ENCODE results near the gene NUP188. TPM values are rescaled to one million over a fixed set of nuclear protein-coding genes. Genes with fewer than 3 reads are reported as not detected.

The NUP188 gene
- total and polyA plus RNA-seq, 12 donors = 12.7 to 27.3 (median 19.9) TPM

DNA sequence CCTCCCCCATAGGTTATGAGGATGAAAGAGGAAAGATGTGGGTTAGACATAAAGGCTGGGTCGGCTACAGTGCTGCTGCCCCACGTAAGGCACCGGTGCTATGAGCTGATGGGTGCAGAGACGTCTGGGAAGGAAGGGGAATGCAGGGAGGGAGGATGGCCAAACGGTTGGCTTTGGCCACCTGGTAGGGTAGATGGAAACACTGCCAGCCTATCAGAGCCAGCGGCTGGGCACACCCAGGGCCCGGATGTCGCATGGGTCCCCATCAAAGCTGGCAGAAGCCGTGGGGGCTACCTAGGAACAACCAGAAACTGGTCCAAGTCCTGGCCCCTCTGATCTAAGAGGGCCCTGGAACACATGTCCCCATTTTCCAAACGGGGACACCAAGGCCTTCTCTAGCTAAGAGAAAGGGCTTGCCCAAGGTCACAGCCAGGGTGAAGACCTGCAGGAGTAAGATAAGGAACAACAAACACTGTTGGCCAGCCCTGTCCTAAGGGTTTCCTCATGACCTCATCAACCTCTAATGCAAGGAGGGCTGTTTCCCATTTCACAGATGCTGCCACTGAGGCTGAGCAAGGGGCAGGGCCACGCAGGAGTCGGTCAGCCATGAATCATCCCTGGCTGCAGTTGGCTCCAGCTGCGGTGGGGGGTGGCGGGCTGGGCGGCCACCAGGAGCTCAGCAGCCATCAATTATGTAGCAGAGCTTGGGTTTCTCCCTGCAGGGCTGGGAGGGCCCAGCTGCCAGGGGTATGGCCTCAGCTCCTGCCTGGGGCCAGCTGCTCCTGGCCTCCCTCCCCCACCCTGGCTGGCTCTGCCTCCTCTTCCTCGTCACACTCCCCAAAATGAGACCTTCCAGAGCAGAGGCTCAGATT is 75.8 kb downstream of the NUP188 start:
- DNase-seq (peak in 1 of 2 donors; percentile 39), ATAC-seq (peak in 3 of 8 donors; percentile 2 to 22 (median 12))
- Histone ChIP-seq H3K27me3 (no peaks in the 10 kb centered on the region), H3K4me3 (no peak overlapping the region), H3K36me3 (peaks cover 0 to 22% (median 0%) of the 10 kb centered on the region in 9 donors), H3K4me1 (peaks cover 0 to 33% (median 21%) of the 10 kb centered on the region in 9 donors), H3K27ac (no peak overlapping the region), H3K9me3 (no peaks in the 10 kb centered on the region)
- intact Hi-C loops (cut with DNase I) = no loop called here
- 77 to 79% methylated on average over 16 of the region's 16 CpGs for WGBS, 2 donors
- TF ChIP-seq, protein P1, sequence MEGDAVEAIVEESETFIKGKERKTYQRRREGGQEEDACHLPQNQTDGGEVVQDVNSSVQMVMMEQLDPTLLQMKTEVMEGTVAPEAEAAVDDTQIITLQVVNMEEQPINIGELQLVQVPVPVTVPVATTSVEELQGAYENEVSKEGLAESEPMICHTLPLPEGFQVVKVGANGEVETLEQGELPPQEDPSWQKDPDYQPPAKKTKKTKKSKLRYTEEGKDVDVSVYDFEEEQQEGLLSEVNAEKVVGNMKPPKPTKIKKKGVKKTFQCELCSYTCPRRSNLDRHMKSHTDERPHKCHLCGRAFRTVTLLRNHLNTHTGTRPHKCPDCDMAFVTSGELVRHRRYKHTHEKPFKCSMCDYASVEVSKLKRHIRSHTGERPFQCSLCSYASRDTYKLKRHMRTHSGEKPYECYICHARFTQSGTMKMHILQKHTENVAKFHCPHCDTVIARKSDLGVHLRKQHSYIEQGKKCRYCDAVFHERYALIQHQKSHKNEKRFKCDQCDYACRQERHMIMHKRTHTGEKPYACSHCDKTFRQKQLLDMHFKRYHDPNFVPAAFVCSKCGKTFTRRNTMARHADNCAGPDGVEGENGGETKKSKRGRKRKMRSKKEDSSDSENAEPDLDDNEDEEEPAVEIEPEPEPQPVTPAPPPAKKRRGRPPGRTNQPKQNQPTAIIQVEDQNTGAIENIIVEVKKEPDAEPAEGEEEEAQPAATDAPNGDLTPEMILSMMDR (IDR thresholded peaks at IDR 0.05) = no peak

DNA sequence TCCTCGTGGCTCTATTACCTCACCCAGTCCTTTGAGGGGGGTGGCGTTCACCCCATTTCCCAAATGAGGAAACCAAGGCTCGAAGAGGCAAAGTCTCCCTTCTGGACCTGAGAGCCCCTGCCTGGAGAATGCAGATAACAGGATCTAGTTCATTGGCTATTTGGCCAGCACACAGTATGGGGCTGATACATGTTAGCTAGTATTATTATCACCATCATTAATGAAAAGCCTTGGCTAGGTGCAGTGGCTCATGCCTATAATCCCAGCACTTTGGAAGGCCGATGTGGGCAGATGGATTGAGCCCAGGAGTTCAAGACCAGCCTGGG is 76.4 kb downstream of the NUP188 start:
- ATAC-seq = no peak
- Histone ChIP-seq H3K27ac (no peak overlapping the region), H3K36me3 (peaks cover 0 to 16% (median 0%) of the 10 kb centered on the region in 9 donors), H3K9me3 (no peaks in the 10 kb centered on the region), H3K27me3 (no peaks in the 10 kb centered on the region), H3K4me3 (no peak overlapping the region), H3K4me1 (peaks cover 0 to 38% (median 23%) of the 10 kb centered on the region in 9 donors)
- WGBS, 2 donors = 65 to 67% methylated on average over 4 of the region's 4 CpGs
- TF ChIP-seq, protein P1 (IDR thresholded peaks at IDR 0.05) = no peak
- intact Hi-C loops (cut with DNase I) = no loop called here
- DNase-seq = no peak

DNA sequence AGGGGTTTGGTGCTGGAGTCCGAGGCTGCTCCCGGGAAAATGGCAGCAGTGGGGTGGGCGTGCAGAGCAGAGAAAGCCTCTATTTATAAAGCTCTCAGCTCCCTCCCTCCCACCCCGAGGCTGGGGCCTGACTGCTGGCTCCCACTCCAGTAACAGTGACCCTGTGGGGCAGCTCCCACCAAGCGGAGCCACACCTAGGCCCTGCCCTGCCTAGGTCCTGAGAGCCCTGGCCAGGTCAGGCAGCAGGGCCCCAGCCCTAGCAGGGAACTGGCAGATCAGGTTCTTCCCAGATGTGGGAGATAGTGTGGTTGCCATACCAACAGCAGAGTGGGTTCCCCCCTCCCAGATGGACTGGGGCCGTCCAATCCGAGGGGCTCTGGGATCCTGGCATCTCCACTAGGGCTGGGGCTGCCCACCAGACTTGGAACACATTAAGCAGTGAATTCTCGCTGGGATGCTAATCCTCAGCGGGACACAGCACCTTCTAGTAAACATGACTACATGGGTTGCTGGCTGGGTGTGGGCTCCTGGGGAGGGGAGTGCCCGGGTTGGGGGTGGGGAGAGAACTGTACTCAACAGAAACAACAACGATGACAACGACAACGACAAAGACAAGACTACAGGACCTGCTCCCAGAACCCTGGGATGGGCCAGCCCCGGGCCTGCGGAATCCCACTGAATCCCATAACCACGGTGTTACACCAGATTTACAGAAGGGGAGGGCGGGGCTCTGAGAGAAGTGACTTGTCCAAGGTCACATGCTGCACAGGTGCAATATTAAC is 79.1 kb downstream of the NUP188 start:
- Histone ChIP-seq H3K27ac (peak overlapping the region in 3 of 10 donors; percentile 2 to 74 (median 73)), H3K27me3 (no peaks in the 10 kb centered on the region), H3K4me1 (peaks cover 0 to 42% (median 23%) of the 10 kb centered on the region in 9 donors), H3K4me3 (peak overlapping the region in 6 of 10 donors; percentile 70 to 98 (median 82)), H3K9me3 (no peaks in the 10 kb centered on the region), H3K36me3 (no peaks in the 10 kb centered on the region)
- no peak for DNase-seq
- intact Hi-C loops (cut with DNase I) = no loop called here
- WGBS, 2 donors = 56 to 58% methylated on average over 17 of the region's 17 CpGs
- TF ChIP-seq, protein P1 (IDR thresholded peaks at IDR 0.05) = no peak
- ATAC-seq = peak in 1 of 8 donors; percentile 6

DNA sequence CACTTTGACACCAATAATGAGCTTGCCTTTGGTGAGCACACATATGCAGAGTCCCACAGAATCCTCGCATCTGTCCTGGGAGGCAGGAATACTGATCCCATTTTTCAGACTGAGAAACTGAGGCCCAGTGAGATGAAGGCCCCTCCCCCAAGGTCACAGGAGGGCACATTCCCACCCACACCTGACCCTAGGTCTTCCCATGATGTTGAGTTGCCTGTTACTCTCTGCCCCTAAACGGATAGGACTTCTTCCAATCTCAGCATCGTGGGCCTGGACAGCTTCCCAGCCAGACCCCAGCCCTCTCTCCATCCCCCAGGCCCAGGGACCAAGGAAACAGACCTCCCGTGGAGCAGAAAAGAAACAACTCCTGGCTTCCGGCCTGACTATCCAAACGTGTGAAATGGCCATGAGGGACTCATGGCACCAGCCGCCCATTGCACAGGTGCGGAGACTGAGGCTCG is 79.8 kb downstream of the NUP188 start:
- Histone ChIP-seq H3K4me1 (peaks cover 0 to 42% (median 23%) of the 10 kb centered on the region in 9 donors), H3K9me3 (no peaks in the 10 kb centered on the region), H3K27ac (peak overlapping the region in 9 of 10 donors; percentile 54 to 79 (median 70)), H3K27me3 (no peaks in the 10 kb centered on the region), H3K4me3 (peak overlapping the region; percentile 70 to 98 (median 81)), H3K36me3 (no peaks in the 10 kb centered on the region)
- ATAC-seq (peak in 1 of 8 donors; percentile 1), DNase-seq (no peak)
- WGBS, 2 donors = 35% methylated on average over 9 of the region's 9 CpGs
- TF ChIP-seq, protein P1 (IDR thresholded peaks at IDR 0.05) = no peak
- intact Hi-C loops (cut with DNase I) = no loop called here
